Mucosa of rectum (tissue), 2 donors: ENCODE results near the gene CDH13.

Experiments used
- H3K27ac ChIP-seq, 2 donors: one replicate each; pipeline ENCODE4 v1.7.0; 2013; ENCODE audit warnings: inconsistent platforms in 2 of 2, low read depth in 2 of 2, low read length in 2 of 2
- H3K27me3 ChIP-seq, 2 donors: one replicate each; pipeline ENCODE4 v1.7.0; 2013; ENCODE audit warnings: low read length in 2 of 2; ENCODE audit not compliant: control insufficient read depth in 2 of 2, insufficient read depth in 2 of 2
- H3K36me3 ChIP-seq, 2 donors: one replicate each; pipeline ENCODE4 v1.7.0; 2013; ENCODE audit warnings: low read length in 2 of 2; ENCODE audit not compliant: control insufficient read depth in 2 of 2, insufficient read depth in 2 of 2
- H3K4me1 ChIP-seq, 2 donors: one replicate each; pipeline ENCODE4 v1.7.0; 2013; ENCODE audit warnings: low read length in 2 of 2, mild to moderate bottlenecking in 1 of 2; ENCODE audit not compliant: control insufficient read depth in 2 of 2, insufficient read depth in 2 of 2
- H3K4me3 ChIP-seq, 2 donors: one replicate each; pipeline ENCODE4 v1.7.0; 2013; ENCODE audit warnings: low read length in 2 of 2
- H3K9ac ChIP-seq, 2 donors: one replicate each; pipeline ENCODE4 v1.7.0; 2013; ENCODE audit warnings: low read length in 2 of 2, low read depth in 1 of 2, mild to moderate bottlenecking in 1 of 2
- H3K9me3 ChIP-seq, 2 donors: one replicate each; pipeline ENCODE4 v1.7.0; 2013; ENCODE audit warnings: low read length in 2 of 2; ENCODE audit not compliant: control insufficient read depth in 2 of 2
- donor health status: healthy.
- donor health status: Normal muscosa, but diverticular disease.

The CDH13 gene

DNA sequence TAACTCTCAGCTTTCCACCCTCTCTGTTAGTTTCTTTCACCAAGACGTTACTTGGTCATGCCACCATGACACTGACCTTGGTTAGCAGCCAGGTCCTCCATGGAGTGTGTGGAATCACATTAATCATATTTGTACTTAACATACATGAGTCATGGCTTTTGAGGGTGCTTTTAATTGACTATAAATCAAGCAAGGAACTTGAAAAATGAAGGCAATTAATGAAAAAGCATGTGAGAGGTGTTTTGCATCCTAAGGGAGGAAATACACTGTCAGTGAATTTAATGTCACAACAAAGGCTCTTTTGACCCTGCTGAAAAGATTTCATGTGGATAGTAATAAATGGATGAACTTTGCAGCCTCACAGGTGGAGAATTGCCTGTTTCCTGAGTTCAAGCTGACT, 240.7 kb downstream of the CDH13 start:
- Histone ChIP-seq H3K4me1 (peaks cover 0 to 7% of the 10 kb centered on the region in 2 donors), H3K36me3 (no peaks in the 10 kb centered on the region), H3K27ac (no peak overlapping the region), H3K4me3 (no peak overlapping the region), H3K27me3 (no peaks in the 10 kb centered on the region), H3K9ac (no peak overlapping the region), H3K9me3 (no peaks in the 10 kb centered on the region)

DNA sequence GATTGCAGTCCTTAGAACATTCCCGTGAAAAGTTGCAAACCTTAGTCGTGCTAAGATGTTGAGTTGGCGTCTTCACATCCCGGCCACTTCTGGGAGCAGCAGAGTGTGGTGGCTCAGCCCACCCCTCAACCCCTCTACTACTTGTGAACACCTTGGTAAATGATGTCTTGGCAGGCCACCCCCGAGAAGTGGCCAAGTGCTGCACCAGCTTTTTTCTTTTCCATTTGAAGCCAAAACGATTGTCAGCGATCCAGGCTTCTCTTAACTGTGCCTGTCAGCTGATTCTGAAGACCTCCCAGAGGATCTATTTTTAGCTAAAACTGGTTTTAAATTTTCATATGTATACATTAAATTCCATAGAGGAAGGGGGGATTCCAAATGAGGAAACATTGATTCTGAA, 247.5 kb downstream of the CDH13 start:
- H3K4me1 ChIP-seq = no peaks in the 10 kb centered on the region
- H3K27ac ChIP-seq = no peak overlapping the region
- no peak overlapping the region for H3K4me3 ChIP-seq
- H3K36me3 ChIP-seq = no peaks in the 10 kb centered on the region
- no peaks in the 10 kb centered on the region for H3K27me3 ChIP-seq
- no peak overlapping the region for H3K9ac ChIP-seq
- no peaks in the 10 kb centered on the region for H3K9me3 ChIP-seq

DNA sequence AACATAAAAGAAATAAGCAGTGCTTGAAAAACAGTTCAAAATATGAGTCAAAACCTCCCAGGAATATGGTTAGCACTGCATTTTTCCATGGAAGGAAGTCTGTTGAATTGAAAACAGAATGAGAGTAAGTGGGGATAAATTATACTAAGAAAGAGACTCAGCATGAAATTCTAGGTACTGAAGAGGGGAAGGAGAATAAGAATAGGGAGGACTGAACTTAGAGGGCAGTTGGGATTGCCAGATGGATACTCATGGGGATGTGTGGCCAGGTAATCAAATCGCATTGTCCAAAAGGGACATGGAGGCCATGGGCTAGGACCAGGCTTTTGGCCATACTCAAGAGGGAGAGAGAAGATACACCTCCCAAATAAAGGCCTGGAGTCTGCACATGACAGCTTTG, 247.9 kb downstream of the CDH13 start:
- Histone ChIP-seq H3K9me3 (no peaks in the 10 kb centered on the region), H3K27ac (no peak overlapping the region), H3K4me1 (no peaks in the 10 kb centered on the region), H3K9ac (no peak overlapping the region), H3K4me3 (no peak overlapping the region), H3K36me3 (no peaks in the 10 kb centered on the region), H3K27me3 (no peaks in the 10 kb centered on the region)

DNA sequence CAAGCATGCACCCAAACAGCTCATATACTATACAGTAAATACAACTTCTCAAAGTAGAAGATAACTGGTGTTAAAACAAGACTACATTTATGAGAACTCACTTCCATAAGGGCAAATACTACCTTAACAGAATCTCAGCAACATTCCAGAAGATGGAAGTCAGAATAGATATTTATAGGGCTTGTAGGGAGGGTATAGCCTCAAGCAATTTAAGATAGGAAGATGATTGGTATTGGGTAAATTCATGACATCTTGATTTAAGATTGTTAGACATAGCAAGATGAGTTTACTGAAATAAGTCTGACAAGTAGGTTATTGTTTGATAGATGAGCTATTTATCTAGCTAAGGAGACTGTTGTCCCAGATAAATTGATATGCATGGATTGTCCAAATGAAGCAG, 250.2 kb downstream of the CDH13 start:
- no peak overlapping the region for H3K4me3 ChIP-seq
- no peaks in the 10 kb centered on the region for H3K36me3 ChIP-seq
- H3K27me3 ChIP-seq = no peaks in the 10 kb centered on the region
- no peaks in the 10 kb centered on the region for H3K4me1 ChIP-seq
- no peak overlapping the region for H3K27ac ChIP-seq
- H3K9ac ChIP-seq = no peak overlapping the region
- H3K9me3 ChIP-seq = no peaks in the 10 kb centered on the region

DNA sequence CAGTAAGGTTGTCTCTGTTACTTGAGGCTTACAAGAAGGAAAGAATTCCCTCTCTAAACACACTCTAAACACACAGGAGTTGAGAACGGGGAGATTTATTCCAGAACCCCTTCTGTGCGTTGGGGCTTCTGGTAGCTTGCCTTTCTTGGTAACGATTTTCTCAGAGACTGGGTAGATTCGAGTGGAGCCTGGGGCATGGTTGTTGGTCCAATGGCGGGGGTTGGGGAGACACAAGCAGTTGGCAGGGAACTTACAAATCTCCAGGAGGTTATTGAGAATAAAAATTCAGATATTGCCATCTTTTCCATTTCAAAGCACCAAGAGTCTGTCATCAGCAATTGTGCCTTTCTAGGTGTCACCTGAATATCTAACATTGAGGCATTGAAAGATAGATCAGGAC, 251.7 kb downstream of the CDH13 start:
- no peaks in the 10 kb centered on the region for H3K27me3 ChIP-seq
- H3K27ac ChIP-seq = no peak overlapping the region
- H3K4me1 ChIP-seq = no peaks in the 10 kb centered on the region
- H3K9ac ChIP-seq = no peak overlapping the region
- no peaks in the 10 kb centered on the region for H3K36me3 ChIP-seq
- no peak overlapping the region for H3K4me3 ChIP-seq
- no peaks in the 10 kb centered on the region for H3K9me3 ChIP-seq

- Histone ChIP-seq H3K4me3 (no peak overlapping the region), H3K4me1 (no peaks in the 10 kb centered on the region), H3K9ac (no peak overlapping the region), H3K27me3 (no peaks in the 10 kb centered on the region), H3K36me3 (no peaks in the 10 kb centered on the region), H3K27ac (no peak overlapping the region), H3K9me3 (no peaks in the 10 kb centered on the region)
These were observed 253.6 kb downstream of the CDH13 start for GRCh38 chr16:82880346-82880745.

DNA sequence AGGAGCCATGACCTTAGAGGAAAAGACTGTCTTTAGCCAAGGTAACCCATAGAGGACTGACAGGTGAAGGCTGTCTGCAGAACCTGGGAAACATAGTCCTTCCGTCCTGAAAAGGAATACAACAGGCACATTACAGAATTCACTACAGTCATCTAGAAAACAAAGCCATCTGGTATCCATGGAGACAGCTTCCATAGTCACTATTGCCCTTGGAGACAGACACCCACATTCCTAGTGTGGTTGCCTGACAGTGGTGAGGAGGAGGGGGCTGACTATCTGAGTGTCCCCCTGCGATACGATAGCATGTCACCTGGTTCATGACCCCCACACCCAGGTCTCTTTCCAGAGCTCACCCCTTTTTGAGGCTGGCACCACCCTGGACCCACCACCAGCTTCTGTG, 254.7 kb downstream of the CDH13 start:
- Histone ChIP-seq H3K9me3 (no peaks in the 10 kb centered on the region), H3K27ac (no peak overlapping the region), H3K36me3 (no peaks in the 10 kb centered on the region), H3K27me3 (no peaks in the 10 kb centered on the region), H3K9ac (no peak overlapping the region), H3K4me1 (no peaks in the 10 kb centered on the region), H3K4me3 (no peak overlapping the region)

DNA sequence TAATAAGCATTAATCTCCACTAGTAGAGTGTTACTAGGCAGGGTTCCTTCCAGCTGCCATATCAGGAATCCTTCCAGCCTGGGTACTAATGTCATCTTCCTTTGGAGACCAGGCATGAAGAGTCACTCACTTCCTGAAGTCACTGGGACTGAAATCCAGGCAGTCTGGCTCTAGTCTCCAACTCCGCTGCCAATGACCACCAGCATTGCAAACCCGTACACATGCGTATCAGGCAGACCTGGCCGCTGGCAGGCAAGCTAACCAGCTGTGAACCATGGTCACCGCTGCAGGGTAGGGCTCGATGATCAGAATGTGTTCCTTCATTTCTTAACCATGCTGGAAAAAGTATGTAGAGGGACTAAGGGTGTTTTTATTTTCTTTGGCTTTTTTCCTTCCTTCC, 255.5 kb downstream of the CDH13 start:
- no peaks in the 10 kb centered on the region for H3K9me3 ChIP-seq
- no peak overlapping the region for H3K9ac ChIP-seq
- H3K27me3 ChIP-seq = no peaks in the 10 kb centered on the region
- no peaks in the 10 kb centered on the region for H3K4me1 ChIP-seq
- no peaks in the 10 kb centered on the region for H3K36me3 ChIP-seq
- no peak overlapping the region for H3K4me3 ChIP-seq
- H3K27ac ChIP-seq = no peak overlapping the region

DNA sequence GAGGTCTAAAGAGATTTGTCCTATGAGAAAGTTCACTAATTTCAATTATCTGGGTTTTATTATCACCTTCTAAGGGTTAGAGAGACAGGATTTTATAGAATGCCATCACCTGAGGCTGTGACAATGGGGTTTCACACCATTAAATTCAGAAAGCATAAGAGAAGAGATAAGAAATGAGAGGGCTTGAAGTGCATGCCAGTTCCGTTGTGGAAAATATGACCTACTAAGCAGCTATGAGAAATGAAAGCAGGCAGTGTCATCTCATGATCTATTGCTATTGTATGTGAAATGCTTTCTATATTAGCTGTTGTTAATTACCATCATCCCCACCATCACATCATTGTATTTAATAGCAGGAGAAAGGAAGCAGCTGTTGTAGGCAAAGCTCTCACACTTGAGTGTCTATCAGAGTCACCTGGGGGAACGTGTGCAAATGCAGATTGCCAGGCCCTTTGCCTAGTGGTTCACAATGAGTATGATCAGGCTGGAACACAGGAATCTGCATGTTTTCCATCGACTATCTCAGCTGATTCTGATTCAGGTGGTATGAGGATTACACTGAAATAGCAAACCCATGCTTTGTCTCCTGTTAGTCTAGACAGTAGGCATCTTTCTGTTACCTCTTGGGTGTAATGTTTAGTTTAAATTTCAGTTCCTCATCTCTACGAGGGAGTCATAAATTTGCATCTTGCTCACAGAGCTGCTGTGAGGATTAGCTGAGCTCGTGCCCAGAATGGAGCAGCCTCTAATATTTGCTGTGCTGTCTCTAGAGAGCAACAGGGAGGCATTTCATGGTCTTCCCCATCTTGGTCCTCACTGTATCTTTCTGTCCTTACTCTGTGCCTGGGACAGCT, 256.4 kb downstream of the CDH13 start:
- Histone ChIP-seq H3K27ac (no peak overlapping the region), H3K4me3 (no peak overlapping the region), H3K4me1 (no peaks in the 10 kb centered on the region), H3K27me3 (no peaks in the 10 kb centered on the region), H3K9ac (no peak overlapping the region), H3K36me3 (no peaks in the 10 kb centered on the region), H3K9me3 (no peaks in the 10 kb centered on the region)

DNA sequence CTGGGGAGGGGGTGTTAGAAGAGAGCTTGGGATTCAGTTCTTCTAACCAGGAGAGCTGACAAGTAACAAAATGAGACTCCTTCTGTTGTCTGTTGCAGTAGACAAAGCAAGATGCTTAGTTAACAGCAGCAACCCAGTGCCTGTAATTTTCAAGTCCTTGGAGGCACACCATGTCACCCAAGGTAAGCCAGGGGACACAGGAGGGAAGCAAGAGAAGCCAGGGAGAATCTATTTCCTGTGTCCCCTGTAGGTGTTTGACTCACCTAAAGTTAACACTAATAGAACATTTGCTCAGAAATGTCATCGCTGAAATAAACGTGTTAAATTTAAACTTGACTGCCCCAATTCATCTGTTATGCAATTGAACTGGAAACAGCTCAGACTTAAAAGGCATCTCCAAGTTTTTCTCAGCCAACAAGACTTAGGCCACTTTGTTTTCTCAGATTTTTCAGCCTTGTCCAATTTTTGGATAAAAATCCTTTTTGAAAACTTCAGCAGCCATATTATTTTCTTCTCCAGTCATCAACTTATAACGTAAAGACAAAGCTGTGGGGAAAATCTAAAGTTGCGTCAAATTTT, 257.6 kb downstream of the CDH13 start:
- no peak overlapping the region for H3K27ac ChIP-seq
- no peaks in the 10 kb centered on the region for H3K36me3 ChIP-seq
- no peak overlapping the region for H3K4me3 ChIP-seq
- peaks cover 0 to 6% of the 10 kb centered on the region in 2 donors for H3K4me1 ChIP-seq
- no peaks in the 10 kb centered on the region for H3K9me3 ChIP-seq
- H3K9ac ChIP-seq = no peak overlapping the region
- H3K27me3 ChIP-seq = no peaks in the 10 kb centered on the region
